ENCODE measurements around the gene SDS.

The SDS gene

GRCh38 chr12:113403435-113404415, at the start of gene SDS:
Gene SDS, minus strand, starts transcription at chr12:113403887. Its CDS starts 4,179 bp downstream, at chr12:113399708.
- no peak for DNase-seq

GRCh38 chr12:113453330-113453729, 49.6 kb upstream of the SDS start:
- no peak for DNase-seq

- no peak for DNase-seq
Measured at GRCh38 chr12:113452458-113452857, 48.8 kb upstream of the SDS start.

GRCh38 chr12:113449839-113450238, 46.2 kb upstream of the SDS start:
- no peak for DNase-seq

- no peak for DNase-seq
Measured at GRCh38 chr12:113449299-113449698, 45.6 kb upstream of the SDS start.

GRCh38 chr12:113448873-113449272, 45.2 kb upstream of the SDS start:
- DNase-seq = no peak

- DNase-seq = no peak
Measured at GRCh38 chr12:113445544-113446171, 42.0 kb upstream of the SDS start.

- no peak for DNase-seq
Measured at GRCh38 chr12:113443030-113443539, 39.4 kb upstream of the SDS start.

GRCh38 chr12:113440947-113441782, 37.5 kb upstream of the SDS start:
- DNase-seq = no peak

- no peak for DNase-seq
Measured at GRCh38 chr12:113440336-113440735, 36.6 kb upstream of the SDS start.

- no peak for DNase-seq
Measured at GRCh38 chr12:113439606-113440030, 35.9 kb upstream of the SDS start.

- no peak for DNase-seq
Measured at GRCh38 chr12:113439301-113439597, 35.6 kb upstream of the SDS start.

- no peak for DNase-seq
Measured at GRCh38 chr12:113438523-113439300, 35.0 kb upstream of the SDS start.

- DNase-seq = no peak
Measured at GRCh38 chr12:113437729-113438100, 34.0 kb upstream of the SDS start.

- DNase-seq = no peak
Measured at GRCh38 chr12:113436993-113437728, 33.5 kb upstream of the SDS start.

- DNase-seq = no peak
Measured at GRCh38 chr12:113436586-113436985, 32.9 kb upstream of the SDS start.

- DNase-seq = no peak
Measured at GRCh38 chr12:113435367-113435766, 31.7 kb upstream of the SDS start.

GRCh38 chr12:113432986-113433385, 29.3 kb upstream of the SDS start:
- no peak for DNase-seq

- no peak for DNase-seq
Measured at GRCh38 chr12:113428482-113428881, 24.8 kb upstream of the SDS start.

- no peak for DNase-seq
Measured at GRCh38 chr12:113427882-113428281, 24.2 kb upstream of the SDS start.

GRCh38 chr12:113425960-113426453, 22.3 kb upstream of the SDS start:
- no peak for DNase-seq

All from stimulated activated CD4-positive, alpha-beta T cell treated with anti-CD3 and anti-CD28 coated beads, Interleukin-12 subunit alpha, Interleukin-12 subunit beta, amount 100 ng/mL, for 4 hours (primary cell).